Dendritic cell treated with granulocyte-macrophage colony-stimulating factor and Interleukin-4, amounts not matched to agents 40 ng/mL and 50 ng/mL, for 4 days (primary cell): ENCODE data around the gene PPP6C.
"Not testable (repeated sequence)": the region's sequence is repeated elsewhere in the genome, so short reads cannot be mapped to it uniquely, and the experiment has no call there.

Experiments used
- H3K27ac Mint-ChIP-seq: one replicate; pipeline ENCODE4 v1.8.0; 2022; ENCODE audit warnings: mild to moderate bottlenecking, mixed read lengths
- H3K27me3 Mint-ChIP-seq: one replicate; pipeline ENCODE4 v1.8.0; 2022; ENCODE audit warnings: mild to moderate bottlenecking, mixed read lengths
- H3K36me3 Mint-ChIP-seq: one replicate; pipeline ENCODE4 v1.8.0; 2022; ENCODE audit warnings: low read depth, mixed read lengths
- H3K4me1 Mint-ChIP-seq: one replicate; pipeline ENCODE4 v1.8.0; 2022; ENCODE audit warnings: low read depth, mixed read lengths
- H3K4me3 Mint-ChIP-seq: one replicate; pipeline ENCODE4 v1.8.0; 2022; ENCODE audit warnings: mild to moderate bottlenecking, moderate library complexity, mixed read lengths
- H3K9me3 Mint-ChIP-seq: one replicate; pipeline ENCODE4 v1.8.0; 2022; ENCODE audit warnings: mixed read lengths
- intact Hi-C: fragments of 100-400 bp; cut with micrococcal nuclease; formaldehyde crosslinking; loops from one replicate; pipeline ENCODE4 v1.15.0; 2022

Gene PPP6C

DNA sequence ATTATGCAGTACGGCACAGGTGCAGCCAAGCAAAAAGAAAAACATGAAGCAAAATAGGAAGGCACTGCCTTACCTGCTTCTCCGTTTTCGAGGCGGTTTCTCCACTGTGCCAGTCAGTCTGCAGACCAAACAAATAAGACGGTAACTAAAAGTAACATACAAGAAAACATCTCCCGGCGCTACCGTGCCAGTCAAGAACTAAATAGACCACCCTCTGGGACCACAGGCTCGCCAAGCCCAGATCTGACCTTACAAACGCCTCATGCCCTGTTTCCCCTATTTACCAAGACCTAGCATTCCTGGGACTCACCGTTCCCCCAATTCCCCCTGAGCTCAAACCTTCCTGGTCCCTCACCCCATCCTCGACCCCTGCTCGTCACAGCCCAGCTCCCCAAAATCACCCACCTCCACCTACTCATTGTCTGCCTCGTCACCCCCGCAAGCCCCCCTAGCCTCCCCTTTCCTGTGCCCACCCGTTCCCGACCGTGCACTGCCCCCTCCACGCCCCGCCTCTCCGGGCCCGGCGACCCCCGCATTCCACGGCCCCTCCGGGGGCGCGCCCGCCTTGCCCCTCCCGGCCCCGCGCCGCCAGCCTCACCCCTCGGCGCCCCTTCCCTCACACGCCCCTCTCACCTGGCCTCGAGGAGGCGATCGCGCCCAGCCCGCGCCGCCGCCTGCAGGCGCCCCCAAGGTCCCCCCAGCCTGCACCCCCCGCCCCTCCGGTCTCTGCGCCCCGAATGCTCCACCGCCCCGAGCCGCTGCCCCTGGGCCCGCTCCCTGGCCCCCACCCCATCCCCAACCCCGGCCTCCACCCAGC lies 46.8 kb downstream of the PPP6C start:
- Mint-ChIP-seq H3K27me3 (no peaks in the 10 kb centered on the region), H3K9me3 (no peaks in the 10 kb centered on the region), H3K36me3 (peaks cover 13% of the 10 kb centered on the region), H3K27ac (peak overlapping the region; percentile 78), H3K4me3 (peak overlapping the region; percentile 98), H3K4me1 (peaks cover 24% of the 10 kb centered on the region)
- intact Hi-C loops: loop anchor here (1.0 to 2.0 kb wide), 2 partner anchors 201 to 372 kb away; partner anchors contain the start of genes GOLGA1 and NR6A1

DNA sequence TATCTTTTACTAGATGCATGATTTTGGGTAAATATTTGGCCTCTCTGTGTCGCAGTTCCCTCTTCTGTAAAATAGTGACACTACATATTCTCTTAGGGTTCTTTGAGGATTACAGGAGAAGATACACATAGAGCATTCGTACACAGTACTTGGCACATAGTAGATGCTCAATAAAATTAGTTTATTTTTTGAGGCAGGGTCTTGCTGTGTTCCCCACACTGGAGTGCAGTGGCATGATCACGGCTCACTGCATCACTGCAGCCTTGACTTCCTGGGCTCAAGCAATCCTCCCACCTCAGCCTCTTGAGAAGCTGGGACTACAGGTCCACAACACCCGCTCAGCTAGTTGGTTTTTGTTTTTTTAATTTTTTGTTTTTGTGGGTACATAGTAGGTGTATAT lies 47.9 kb downstream of the PPP6C start:
- H3K36me3 Mint-ChIP-seq: peaks cover 13% of the 10 kb centered on the region
- intact Hi-C loops: loop anchor here (2.0 kb wide), 1 partner anchor 371 kb away; the partner anchor contains the start of gene NR6A1
- H3K4me3 Mint-ChIP-seq: no peak overlapping the region
- no peaks in the 10 kb centered on the region for H3K9me3 Mint-ChIP-seq
- no peak overlapping the region for H3K27ac Mint-ChIP-seq
- peaks cover 24% of the 10 kb centered on the region for H3K4me1 Mint-ChIP-seq
- no peaks in the 10 kb centered on the region for H3K27me3 Mint-ChIP-seq

DNA sequence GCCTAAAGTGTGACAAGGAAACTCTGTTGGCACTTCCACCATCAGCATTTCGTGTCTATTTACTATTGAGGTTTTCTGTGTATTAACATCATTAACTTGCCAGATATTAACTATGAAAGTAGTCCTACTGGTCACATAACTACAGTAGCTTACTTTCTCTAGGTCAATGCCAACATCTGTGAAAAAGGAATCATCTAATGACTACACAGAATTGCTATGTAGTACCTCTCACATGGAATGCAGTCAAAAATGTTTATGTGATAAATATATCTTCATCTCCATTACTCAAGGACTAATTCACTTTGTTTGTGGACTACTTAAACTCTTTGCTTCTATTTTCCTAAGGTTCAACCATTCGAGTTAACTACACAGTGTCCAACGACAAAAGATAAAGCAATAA lies 48.4 kb downstream of the PPP6C start:
- H3K4me1 Mint-ChIP-seq: peaks cover 24% of the 10 kb centered on the region
- no peak overlapping the region for H3K4me3 Mint-ChIP-seq
- intact Hi-C loops: no loop called here
- no peak overlapping the region for H3K27ac Mint-ChIP-seq
- no peaks in the 10 kb centered on the region for H3K9me3 Mint-ChIP-seq
- H3K36me3 Mint-ChIP-seq: peaks cover 13% of the 10 kb centered on the region
- no peaks in the 10 kb centered on the region for H3K27me3 Mint-ChIP-seq

DNA sequence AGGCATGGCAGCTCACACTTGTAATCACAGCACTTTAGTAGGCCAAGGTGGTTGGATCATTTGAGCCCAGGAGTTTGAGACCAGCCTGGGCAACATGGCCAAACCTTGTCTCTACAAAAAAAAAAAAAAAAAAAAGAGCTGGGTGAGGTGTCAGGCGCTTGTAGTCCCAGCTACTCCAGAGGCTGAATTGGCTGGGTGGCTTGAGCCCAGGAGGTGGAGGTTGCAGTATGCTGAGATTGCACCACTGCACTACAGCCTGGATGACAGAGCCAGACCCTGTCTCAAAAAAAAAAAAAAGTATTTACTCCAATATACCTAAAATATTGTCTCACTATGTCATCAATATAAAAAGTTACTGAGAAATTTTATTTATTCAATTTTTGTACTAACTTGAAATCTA lies 49.0 kb downstream of the PPP6C start:
- H3K4me3 Mint-ChIP-seq: no peak overlapping the region
- H3K9me3 Mint-ChIP-seq: no peaks in the 10 kb centered on the region
- intact Hi-C loops: no loop called here
- peaks cover 24% of the 10 kb centered on the region for H3K4me1 Mint-ChIP-seq
- H3K27ac Mint-ChIP-seq: no peak overlapping the region
- peaks cover 13% of the 10 kb centered on the region for H3K36me3 Mint-ChIP-seq
- H3K27me3 Mint-ChIP-seq: no peaks in the 10 kb centered on the region

DNA sequence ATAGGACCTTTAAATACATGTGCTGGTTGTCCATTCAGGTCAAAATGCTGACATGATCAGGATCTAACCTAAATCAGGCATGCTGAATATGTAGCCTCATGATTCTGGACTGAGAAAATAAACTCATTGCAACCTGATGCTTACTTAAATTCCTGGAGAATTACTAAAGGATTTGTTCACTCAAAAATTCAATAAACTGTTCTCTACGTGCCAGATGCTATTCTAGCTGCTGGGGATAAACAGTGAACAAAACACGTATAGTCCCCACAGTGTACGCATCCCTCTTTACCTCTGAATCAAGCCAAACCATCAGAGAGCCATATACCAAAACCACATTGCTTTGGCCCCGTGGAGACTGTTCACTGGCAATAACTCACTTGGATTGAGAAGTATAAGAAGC lies 52.4 kb downstream of the PPP6C start:
- Mint-ChIP-seq H3K4me1 (peaks cover 6% of the 10 kb centered on the region), H3K36me3 (peaks cover 6% of the 10 kb centered on the region), H3K9me3 (no peaks in the 10 kb centered on the region), H3K27me3 (no peaks in the 10 kb centered on the region), H3K27ac (no peak overlapping the region), H3K4me3 (no peak overlapping the region)
- intact Hi-C loops: no loop called here

DNA sequence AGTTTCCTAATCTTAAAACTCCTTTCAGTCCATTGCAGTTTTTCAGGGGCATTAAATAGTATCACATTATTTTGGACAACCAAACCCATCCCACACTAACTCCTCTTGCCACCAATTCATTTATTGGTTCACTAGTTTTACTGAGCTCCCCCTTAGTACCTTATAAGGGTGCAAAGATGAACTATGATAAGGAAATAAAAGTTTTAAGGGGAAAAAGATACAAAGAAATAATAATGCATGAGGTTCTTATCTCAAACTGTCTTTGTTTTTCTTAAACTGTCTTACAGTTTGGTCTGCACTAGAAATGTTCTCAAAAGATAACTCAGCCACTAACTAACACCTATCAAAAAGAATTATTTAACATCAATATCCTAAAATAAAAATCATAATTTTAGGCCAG lies 54.6 kb downstream of the PPP6C start:
- H3K27ac Mint-ChIP-seq: no peak overlapping the region
- intact Hi-C loops: no loop called here

DNA sequence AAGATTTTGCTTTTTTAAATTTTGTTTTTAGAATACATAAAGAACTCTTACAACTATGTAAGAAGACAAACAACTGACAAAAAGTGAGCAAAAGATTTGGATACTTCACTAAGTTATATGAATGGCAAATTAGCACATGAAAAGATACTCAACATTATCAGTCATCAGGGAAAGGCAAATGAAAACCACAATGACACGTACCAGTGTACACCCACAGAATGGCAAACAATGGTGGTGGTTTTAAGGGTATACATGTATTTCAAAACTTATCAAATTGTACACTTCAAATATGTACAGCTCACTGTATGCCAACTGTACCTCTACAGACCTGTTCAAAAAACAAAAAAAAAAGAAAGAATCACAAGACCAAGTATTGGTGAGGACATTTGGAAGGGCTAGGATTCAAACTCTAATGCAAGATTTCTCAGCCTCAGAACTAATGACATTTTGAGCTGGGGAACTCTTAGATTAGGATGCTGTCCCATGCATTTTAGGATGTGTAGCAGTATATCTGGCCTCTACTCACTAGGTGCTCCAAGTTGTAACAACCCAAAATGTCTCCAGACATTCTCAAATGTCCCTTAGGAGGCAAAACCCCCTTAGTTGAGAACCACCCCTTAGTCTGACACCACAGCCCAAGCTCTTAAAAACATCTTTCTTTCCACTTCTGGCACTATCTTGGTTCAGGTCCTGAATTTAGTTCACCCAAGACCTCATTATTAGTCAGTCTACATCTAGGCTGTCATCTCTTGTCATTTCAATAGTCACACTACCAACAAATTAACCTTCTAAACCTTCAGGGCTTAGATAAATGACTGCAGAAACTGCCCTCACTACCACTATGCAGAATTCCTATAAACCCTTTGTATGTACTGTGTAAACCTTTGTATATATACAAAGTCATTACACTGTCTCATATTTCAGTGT lies 55.9 kb downstream of the PPP6C start:
- Mint-ChIP-seq H3K9me3 (no peaks in the 10 kb centered on the region), H3K27me3 (no peaks in the 10 kb centered on the region), H3K4me1 (no peaks in the 10 kb centered on the region), H3K4me3 (no peak overlapping the region), H3K27ac (no peak overlapping the region), H3K36me3 (no peaks in the 10 kb centered on the region)
- intact Hi-C loops: no loop called here

More for the DNA sequence above, 54.6 kb downstream of the PPP6C start:
- no peaks in the 10 kb centered on the region for H3K4me1 Mint-ChIP-seq
- H3K9me3 Mint-ChIP-seq: no peaks in the 10 kb centered on the region
- no peak overlapping the region for H3K4me3 Mint-ChIP-seq
- peaks cover 6% of the 10 kb centered on the region for H3K36me3 Mint-ChIP-seq
- H3K27me3 Mint-ChIP-seq: no peaks in the 10 kb centered on the region

DNA sequence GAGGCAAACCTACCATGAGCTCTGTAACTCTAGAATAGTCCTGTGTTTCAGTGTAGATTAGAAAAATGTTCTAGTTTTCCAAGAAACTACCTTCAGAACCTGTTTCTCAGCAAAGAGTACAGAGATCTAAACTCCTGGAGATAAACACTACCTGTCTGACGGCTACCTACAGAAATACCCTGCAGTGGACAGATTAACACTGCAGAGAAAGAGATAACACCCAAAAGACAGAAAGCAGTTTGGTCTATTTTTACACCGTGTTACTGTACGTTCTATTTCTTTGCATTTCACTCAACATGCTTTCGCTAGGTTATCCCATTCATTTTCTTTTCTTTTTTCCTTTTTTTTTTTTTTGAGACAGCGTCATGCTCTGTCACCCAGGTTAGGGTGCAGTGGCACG lies 57.8 kb downstream of the PPP6C start:
- Mint-ChIP-seq H3K36me3 (no peaks in the 10 kb centered on the region), H3K9me3 (no peaks in the 10 kb centered on the region), H3K27me3 (no peaks in the 10 kb centered on the region), H3K4me1 (peaks cover 3% of the 10 kb centered on the region), H3K4me3 (no peak overlapping the region), H3K27ac (no peak overlapping the region)
- intact Hi-C loops: no loop called here

DNA sequence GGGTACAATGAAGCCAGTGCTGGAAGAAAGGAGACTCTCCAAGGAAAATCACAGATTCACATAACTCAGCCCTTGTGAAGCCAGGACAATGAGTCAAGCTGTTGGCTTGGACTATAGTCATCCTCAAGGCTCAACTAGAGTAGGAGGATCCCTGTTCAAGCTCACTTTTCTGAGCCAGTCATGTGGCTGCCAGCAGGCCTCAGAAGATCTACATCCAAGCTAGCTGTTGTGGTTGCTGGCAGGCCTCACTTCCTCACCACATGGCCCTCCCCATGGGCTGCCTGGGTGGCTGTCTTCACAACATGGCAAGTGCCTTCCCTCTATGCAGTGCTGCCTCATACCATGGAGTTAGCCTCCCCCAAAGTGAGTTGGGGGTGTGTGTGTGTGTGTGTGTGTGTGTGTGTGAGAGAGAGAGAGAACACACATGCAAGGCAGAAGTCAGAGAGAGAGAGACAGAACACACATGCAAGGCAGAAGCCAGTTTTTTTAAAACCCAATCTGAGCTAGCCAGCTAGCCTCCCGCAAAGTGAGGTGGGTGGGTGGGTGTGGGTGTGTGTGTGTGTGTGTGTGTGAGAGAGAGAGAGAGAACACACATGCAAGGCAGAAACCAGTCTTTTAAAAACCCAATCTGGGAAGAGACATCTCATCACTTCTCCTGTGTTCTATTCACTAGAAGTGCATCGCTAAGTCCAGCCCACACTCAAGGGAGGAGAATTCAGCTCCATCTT lies 63.4 kb downstream of the PPP6C start:
- Mint-ChIP-seq H3K4me3 (peak overlapping the region; percentile 30), H3K36me3 (no peaks in the 10 kb centered on the region), H3K9me3 (no peaks in the 10 kb centered on the region), H3K4me1 (peaks cover 16% of the 10 kb centered on the region), H3K27me3 (no peaks in the 10 kb centered on the region), H3K27ac (peak overlapping the region; percentile 88)
- intact Hi-C loops: no loop called here

DNA sequence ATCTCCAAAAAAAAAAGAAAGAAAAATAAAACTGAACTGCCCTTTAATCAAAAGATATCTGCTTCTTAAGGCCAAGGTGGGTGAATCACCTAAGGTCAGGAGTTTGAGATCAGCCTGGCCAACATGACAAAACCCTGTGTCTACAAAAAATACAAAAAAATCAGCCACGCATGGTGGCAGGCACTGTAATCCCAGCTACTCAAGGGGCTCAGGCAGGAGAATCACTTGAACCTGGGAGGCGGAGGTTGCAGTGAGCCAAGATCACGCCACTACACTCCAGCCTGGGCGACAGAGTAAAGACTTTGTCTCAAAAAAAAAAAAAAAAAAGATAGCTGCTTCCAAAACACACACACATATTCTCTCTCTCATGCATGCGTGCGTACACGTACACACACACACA lies 64.1 kb downstream of the PPP6C start:
- peaks cover 16% of the 10 kb centered on the region for H3K4me1 Mint-ChIP-seq
- H3K36me3 Mint-ChIP-seq: no peaks in the 10 kb centered on the region
- intact Hi-C loops: no loop called here
- H3K4me3 Mint-ChIP-seq: no peak overlapping the region
- no peaks in the 10 kb centered on the region for H3K9me3 Mint-ChIP-seq
- H3K27ac Mint-ChIP-seq: peak overlapping the region; percentile 88
- H3K27me3 Mint-ChIP-seq: no peaks in the 10 kb centered on the region

DNA sequence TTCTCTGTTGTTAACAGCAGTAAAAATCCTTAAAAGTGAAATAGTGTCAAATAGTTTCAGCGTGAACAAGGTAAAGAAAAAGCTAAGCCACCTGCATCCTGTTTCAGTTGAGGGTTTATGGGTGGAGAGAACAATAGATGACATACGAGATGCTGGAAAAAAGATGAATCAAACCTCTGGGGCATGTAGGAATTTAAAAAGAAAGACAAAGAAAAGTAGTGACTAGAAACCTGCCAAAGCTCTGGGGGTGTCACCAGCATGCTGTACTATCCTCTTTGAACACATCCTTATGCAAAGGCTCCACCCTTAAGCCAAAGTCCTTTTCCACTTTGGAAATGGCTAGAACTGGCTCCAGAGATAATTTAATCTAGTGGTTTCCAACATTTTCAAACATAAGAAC lies 68.5 kb downstream of the PPP6C start:
- intact Hi-C loops: no loop called here
- Mint-ChIP-seq H3K27ac (no peak overlapping the region), H3K27me3 (no peaks in the 10 kb centered on the region), H3K4me1 (peaks cover 12% of the 10 kb centered on the region), H3K9me3 (no peaks in the 10 kb centered on the region), H3K36me3 (peaks cover 6% of the 10 kb centered on the region), H3K4me3 (no peak overlapping the region)

DNA sequence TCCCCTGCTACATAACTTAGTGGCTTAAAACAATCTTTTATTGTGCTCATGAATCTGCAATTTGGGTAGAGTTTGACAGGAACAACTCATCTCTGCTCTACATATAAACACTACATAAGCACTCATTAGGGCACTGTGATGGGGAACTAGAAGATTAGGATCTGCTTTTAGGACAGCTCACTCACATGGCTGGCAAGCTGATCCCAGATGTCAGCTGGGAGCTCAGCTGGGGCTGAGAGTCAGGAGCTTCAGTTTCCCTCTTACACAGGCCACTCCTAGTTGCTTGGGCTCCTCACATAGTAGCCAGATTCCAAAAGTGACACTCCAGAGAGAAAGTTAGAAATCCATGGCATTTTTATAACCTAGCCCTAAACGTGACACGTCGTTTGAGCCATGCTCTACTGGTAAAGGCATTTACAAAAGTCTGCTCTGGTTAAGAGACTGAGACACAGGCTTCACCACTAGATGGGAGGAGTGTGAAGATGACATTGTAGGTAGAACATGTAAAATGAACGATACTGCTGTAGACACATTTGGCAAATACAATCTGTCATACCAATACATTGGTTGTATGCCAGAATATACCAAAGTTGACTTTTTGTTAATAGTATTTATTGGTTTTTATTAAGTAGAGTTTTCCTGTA lies 69.8 kb downstream of the PPP6C start:
- H3K9me3 Mint-ChIP-seq: no peaks in the 10 kb centered on the region
- intact Hi-C loops: no loop called here
- no peaks in the 10 kb centered on the region for H3K27me3 Mint-ChIP-seq
- no peak overlapping the region for H3K27ac Mint-ChIP-seq
- peaks cover 6% of the 10 kb centered on the region for H3K36me3 Mint-ChIP-seq
- H3K4me1 Mint-ChIP-seq: peaks cover 5% of the 10 kb centered on the region
- no peak overlapping the region for H3K4me3 Mint-ChIP-seq

DNA sequence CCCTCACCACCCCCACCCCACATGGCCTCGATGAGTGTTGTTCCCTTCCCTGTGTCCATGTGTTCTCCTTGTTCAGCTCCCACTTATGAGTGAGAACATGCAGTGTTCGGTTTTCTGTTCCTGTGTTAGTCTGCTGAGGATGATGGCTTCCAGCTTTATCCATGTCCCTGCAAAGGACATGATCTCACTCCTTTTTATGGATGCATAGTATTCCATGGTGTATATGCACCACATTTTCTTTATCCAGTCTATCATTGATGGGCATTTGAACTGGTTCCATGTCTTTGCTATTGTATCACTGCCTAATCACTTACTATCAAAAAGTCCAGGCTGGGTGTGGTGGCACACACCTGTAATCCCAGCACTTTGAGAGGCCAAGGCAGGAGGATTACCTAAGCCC lies 70.9 kb downstream of the PPP6C start:
- H3K4me3 Mint-ChIP-seq, H3K9me3 Mint-ChIP-seq, H3K4me1 Mint-ChIP-seq, intact Hi-C loops, H3K36me3 Mint-ChIP-seq, H3K27ac Mint-ChIP-seq, H3K27me3 Mint-ChIP-seq: not testable (repeated sequence)
